ENCODE results near the gene RFX2. TPM values are rescaled to one million over a fixed set of nuclear protein-coding genes. Genes with fewer than 3 reads are reported as not detected.
A peak's percentile ranks its signal among the peaks of the same experiment; 100 is the strongest.

The RFX2 gene
- total RNA-seq, 1 donor from 2014 or later: 18.0 TPM

DNA sequence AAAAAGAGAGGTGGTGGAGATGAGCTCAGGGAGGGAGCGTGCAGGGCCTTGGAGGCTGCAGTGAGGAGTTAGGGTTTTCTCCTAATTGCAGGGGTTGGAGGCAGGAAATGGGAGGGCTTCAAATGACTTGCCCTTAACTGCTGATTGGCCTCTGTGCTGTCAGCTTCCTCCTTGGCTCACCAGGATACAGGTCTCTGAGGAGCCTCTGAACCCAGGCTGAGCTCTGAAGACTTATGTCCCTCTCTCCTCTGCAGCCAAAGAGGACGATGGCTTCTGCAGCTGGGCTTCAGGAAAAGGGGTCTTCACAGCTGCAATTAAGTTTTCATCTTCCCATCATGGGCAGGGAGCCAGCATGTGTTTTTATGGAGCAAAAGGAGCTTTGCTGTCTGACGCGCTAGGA is 125.7 kb downstream of the RFX2 start:
- Mint-ChIP-seq H3K27ac (no peak overlapping the region), H3K27me3 (no peaks in the 10 kb centered on the region), H3K36me3 (no peaks in the 10 kb centered on the region), H3K9me3 (no peaks in the 10 kb centered on the region), H3K4me3 (no peak overlapping the region), H3K4me1 (ENCODE audit: unreplicated experiment) (peaks cover 22% of the 10 kb centered on the region)
- DNase-seq (ENCODE audit: extremely low spot score, unreplicated experiment): no peak
- TF ChIP-seq, protein P1, sequence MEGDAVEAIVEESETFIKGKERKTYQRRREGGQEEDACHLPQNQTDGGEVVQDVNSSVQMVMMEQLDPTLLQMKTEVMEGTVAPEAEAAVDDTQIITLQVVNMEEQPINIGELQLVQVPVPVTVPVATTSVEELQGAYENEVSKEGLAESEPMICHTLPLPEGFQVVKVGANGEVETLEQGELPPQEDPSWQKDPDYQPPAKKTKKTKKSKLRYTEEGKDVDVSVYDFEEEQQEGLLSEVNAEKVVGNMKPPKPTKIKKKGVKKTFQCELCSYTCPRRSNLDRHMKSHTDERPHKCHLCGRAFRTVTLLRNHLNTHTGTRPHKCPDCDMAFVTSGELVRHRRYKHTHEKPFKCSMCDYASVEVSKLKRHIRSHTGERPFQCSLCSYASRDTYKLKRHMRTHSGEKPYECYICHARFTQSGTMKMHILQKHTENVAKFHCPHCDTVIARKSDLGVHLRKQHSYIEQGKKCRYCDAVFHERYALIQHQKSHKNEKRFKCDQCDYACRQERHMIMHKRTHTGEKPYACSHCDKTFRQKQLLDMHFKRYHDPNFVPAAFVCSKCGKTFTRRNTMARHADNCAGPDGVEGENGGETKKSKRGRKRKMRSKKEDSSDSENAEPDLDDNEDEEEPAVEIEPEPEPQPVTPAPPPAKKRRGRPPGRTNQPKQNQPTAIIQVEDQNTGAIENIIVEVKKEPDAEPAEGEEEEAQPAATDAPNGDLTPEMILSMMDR (conservative IDR thresholded peaks at IDR 0.05): no peak

DNA sequence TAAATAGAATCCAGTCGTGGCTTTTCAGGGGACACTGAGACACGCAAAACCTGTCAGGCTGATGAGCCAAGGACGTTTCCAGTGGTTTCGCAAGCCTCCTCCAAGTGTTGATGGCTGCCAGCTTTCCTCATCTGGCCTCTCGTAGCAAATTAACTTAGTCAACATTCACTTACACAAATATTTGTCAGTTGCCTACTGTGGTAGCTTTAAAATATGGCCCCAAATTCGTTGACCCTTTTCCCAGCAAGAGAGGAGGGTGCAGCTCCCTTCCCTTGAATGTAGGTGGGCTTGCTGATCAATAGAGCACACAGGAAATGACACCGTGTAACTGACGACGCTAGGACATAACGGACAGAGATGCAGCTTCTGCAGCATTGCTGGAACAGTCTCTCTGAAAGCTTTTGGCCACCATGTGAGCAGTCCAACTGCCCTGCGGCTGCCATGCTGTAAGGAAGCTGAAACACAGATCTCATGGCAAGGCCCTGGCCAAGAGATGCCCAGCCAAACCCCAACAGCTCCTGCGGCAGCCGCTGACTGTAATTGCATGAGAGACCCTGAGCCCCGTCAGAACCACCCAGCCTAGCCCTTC is 126.8 kb downstream of the RFX2 start:
- no peak overlapping the region for H3K4me3 Mint-ChIP-seq
- TF ChIP-seq, protein P1 (conservative IDR thresholded peaks at IDR 0.05): no peak
- no peaks in the 10 kb centered on the region for H3K9me3 Mint-ChIP-seq
- no peaks in the 10 kb centered on the region for H3K36me3 Mint-ChIP-seq
- DNase-seq (ENCODE audit: extremely low spot score, unreplicated experiment): no peak
- H3K27ac Mint-ChIP-seq: no peak overlapping the region
- no peaks in the 10 kb centered on the region for H3K27me3 Mint-ChIP-seq
- H3K4me1 Mint-ChIP-seq (ENCODE audit: unreplicated experiment): peaks cover 14% of the 10 kb centered on the region

DNA sequence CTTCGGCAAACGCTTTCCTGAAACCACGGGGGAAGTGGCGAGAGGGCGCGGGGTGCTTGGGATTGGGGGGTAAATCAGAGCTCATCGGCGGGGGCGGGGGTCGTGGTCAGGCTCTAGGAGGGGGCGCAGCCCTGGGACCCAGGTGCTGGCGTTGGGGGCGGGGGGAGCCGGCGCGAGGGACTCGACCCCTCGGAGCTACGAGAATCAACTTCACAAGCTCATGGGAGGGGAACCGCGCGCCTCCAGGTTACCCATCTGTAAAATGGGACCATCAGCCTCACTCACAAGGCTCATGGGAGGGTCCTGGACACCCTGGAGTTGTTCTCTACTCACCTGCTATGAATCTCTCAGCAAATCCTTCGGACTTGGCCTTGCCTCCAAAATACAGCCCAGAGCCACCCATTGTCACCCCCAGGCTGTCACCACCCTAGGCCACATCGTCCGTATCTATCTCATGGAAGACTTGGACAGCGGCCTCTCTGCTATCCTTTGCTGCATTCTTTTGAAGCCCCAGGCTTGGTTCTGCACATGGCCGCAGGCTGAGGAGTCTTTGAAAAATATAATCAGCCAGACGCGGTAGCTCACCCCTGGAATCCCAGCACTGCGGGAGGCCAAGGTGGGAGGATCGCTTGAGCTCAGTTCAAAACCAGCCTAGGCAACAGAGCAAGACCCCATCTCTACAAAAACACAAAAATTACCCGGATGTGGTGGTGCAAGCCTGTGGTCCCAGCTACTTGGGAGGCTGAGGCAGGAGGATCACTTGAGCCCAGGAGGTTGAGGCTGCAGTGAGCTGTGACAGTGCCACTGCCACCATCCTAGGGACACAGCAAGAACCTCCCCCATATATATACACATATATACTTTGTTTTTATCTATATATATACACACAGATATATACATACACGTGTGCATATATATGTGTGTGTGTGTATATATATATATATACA is 131.4 kb downstream of the RFX2 start:
- no peaks in the 10 kb centered on the region for H3K27me3 Mint-ChIP-seq
- H3K4me1 Mint-ChIP-seq (ENCODE audit: unreplicated experiment): peaks cover 31% of the 10 kb centered on the region
- no peaks in the 10 kb centered on the region for H3K9me3 Mint-ChIP-seq
- TF ChIP-seq, protein P1 (conservative IDR thresholded peaks at IDR 0.05): no peak
- no peak for DNase-seq (ENCODE audit: extremely low spot score, unreplicated experiment)
- H3K36me3 Mint-ChIP-seq: peaks cover 5% of the 10 kb centered on the region
- peak overlapping the region; percentile 90 for H3K27ac Mint-ChIP-seq
- H3K4me3 Mint-ChIP-seq: peak overlapping the region; percentile 93

DNA sequence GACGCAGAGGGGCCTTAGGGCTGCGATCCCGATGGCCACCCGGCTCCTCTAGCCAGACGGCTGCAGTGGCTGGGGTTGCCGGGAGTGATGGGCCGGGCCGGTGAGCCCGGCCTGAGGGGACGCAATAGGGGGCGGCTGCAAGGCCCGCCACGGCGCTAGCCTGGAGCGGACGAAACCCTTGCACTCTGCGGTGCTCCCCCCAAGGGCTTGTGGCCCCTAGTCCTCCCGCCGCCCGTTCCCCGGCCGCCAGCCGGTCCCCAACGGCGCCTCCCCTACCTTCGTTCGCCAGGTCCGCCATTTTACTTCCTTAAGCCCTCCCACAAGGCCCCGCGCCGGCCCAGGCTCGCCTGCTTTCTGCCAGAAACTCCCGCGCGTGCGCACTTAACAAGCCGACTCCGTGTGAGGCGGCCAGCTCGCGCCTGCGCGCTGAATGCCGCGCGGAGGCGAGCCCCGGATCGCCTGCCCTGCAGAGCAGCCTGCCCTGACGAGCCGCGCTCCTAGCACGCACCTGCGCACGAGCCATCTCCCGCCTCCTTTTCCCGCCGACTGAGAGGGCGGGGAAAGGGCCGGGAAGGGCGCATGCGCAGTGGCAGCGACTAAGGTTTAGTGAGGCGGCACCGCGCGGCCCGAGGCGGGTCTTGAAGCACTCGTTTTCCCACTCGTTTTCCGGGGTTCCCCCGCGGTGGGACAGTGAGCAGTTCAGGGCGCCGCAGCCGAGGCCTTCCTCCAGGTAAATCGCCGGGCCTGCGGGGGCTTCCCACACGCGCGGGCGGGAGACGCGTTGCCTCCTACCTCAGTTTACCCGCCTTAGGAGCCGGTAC is 132.3 kb downstream of the RFX2 start, which contains the start of gene RANBP3:
RANBP3 (minus strand) TSS at position 356 of the 821 bp plus-strand sequence; CDS start at position 298, 58 bp downstream.
- H3K27me3 Mint-ChIP-seq: no peaks in the 10 kb centered on the region
- peaks cover 5% of the 10 kb centered on the region for H3K36me3 Mint-ChIP-seq

More for the DNA sequence above, 132.3 kb downstream of the RFX2 start, which contains the start of gene RANBP3:
- TF ChIP-seq, protein P1 (conservative IDR thresholded peaks at IDR 0.05): no peak
- peak within 1 kb of the TSS; percentile 93 for H3K4me3 Mint-ChIP-seq
- H3K9me3 Mint-ChIP-seq: no peaks in the 10 kb centered on the region
- peak; percentile 100 for DNase-seq (ENCODE audit: extremely low spot score, unreplicated experiment)
- peak within 1 kb of the TSS; percentile 90 for H3K27ac Mint-ChIP-seq
- peaks cover 31% of the 10 kb centered on the region for H3K4me1 Mint-ChIP-seq (ENCODE audit: unreplicated experiment)
